SHP77 (cell line): ENCODE measurements around the gene RAB6D.
"Not testable (repeated sequence)": the region's sequence is repeated elsewhere in the genome, so short reads cannot be mapped to it uniquely, and the experiment has no call there.

Source experiments
- DNase-seq, 2 experiments: peaks; one replicate each; lab custom pipeline; 2025; lab: John Stamatoyannopoulos, UW

Gene RAB6D

GRCh38 chr2:131363703-131364186, at the start of gene RAB6D:
Gene RAB6D (minus strand): TSS chr2:131364168. CDS start chr2:131363720, 448 bp downstream.
- DNase-seq, result not testable (repeated sequence)

DNA sequence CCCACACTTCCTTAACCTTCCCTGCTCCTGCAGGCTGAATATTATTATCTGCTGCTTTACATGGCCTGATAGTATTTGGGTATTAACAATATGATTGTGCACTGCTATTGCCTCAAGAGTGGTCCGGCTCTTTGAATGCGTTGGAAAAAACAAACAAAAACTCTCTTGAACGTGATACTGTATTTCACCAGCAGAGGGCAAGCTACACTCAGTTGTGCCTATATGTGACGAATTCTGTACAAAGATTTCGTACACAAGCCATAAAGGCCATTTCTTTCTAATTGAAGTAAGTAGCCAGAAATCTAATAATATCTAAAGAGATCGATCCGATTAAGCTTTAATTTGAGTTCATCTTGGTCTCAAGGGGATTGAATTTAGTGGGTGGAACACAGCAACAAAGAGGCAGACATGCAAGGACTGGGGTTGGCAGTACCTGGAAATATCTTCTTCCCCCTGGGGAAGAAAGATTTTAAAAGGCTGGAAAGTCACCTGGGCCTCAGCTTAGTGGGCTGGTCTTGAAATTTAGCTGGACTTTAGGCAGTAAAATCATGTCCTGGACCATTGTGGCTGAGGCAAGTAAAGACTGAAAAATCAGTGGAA, 49.3 kb upstream of the RAB6D start:
- DNase-seq, result peak; percentile 3 to 28

GRCh38 chr2:131410173-131410572, 46.2 kb upstream of the RAB6D start:
- no peak for DNase-seq

DNA sequence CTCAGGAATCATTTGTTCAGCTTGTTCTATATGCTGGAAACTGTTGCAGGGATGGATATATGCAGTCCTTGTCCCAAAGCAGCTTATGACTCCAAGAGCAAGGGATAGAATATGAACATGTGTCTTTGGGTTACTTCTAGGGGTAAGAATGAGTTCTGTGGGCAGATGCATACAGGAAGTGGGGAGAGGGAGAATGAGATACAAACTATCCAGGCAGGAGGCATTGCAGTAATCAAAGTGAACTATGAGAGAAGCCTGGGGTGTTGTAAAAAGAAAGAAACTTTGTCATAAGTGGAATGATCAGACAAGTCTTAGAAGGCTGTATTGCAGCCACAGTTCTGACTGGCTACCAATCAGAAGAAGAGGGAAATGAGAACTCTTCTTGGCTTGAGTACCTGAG, 44.8 kb upstream of the RAB6D start:
- DNase-seq, result no peak

DNA sequence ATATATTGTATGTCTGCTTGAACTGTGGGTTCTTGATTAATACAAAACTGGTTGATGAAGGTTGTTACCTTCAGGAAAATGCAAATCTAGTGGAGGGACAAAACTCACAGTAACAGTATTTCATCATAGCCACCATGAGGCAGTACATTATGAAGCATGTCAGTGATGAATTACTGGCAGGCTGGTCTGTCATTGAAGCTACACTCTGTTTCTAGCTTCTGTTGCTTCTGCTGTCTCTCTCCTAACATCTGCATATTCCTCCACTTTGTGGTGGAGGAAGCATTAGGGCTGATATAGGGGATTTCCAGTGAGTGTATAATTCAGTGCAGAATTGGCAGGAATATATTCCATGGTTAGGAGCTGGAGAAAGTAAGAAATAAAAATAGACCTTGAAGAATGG, 44.2 kb upstream of the RAB6D start:
- DNase-seq, result no peak

GRCh38 chr2:131404753-131405152, 40.8 kb upstream of the RAB6D start:
- no peak for DNase-seq

- DNase-seq, result no peak
Observed at GRCh38 chr2:131402320-131403039, 38.5 kb upstream of the RAB6D start.

GRCh38 chr2:131400849-131401248, 36.9 kb upstream of the RAB6D start:
- DNase-seq, result no peak

- not testable (repeated sequence) for DNase-seq
Observed at GRCh38 chr2:131400441-131400840, 36.5 kb upstream of the RAB6D start.

DNA sequence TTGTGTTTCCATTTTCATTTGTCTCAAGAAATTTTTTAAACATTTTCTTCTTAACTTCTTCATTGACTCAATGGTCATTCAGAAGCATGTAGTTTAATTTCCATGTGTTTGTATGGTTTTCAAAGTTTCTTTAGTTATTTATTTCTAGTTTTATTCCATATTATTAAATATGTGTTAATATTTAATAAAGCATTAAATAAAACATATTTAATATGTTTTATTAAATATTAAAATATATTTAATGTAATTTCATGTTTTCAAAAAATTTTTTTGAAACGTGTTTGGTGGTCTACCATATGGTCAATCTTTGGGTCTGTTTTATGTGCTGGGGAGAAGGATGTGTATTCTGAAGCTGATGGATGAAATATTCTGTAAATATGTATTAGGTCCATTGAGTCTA, 32.2 kb upstream of the RAB6D start:
- not testable (repeated sequence) for DNase-seq

GRCh38 chr2:131395024-131395645, 31.2 kb upstream of the RAB6D start:
- not testable (repeated sequence) for DNase-seq

DNA sequence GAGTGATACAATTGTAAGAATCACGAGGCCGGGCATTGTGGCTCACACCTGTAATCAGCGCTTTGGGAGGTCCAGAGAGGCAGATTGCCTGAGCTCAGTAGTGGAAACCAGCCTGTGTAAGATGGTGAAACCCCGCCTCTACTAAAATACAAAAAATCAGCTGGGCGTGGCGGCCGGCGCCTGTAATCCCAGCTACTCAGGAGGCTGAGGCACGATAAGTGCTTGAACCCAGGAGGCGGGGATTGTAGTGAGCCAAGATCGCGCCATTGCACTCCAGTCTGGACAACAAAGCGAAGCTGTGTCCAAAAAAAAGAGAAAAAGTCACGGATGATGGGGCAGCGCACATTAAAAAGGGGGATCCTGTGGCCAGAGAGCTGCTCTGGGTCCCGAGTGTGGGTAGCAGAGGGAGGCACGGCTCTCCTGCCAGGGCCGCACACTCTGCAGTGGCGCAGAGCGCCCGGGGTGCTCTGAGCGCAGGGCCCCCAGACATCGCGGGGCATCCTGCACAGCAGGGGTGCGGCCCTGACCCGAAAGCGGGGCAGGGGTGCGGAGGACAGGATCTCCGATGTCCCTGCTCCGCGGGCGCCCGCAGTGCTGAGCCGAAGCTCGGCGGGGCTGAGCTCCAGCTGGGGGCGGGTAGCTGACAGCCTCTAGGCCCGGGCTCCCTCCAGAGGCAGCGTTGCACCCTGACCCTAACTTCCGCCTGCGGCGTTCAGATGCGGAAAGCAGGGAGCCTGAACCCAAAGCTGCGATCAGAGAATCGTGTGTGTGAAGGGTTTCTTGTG, 30.4 kb upstream of the RAB6D start:
- DNase-seq, result no peak

GRCh38 chr2:131391953-131392352, 28.0 kb upstream of the RAB6D start:
- not testable (repeated sequence) for DNase-seq

DNA sequence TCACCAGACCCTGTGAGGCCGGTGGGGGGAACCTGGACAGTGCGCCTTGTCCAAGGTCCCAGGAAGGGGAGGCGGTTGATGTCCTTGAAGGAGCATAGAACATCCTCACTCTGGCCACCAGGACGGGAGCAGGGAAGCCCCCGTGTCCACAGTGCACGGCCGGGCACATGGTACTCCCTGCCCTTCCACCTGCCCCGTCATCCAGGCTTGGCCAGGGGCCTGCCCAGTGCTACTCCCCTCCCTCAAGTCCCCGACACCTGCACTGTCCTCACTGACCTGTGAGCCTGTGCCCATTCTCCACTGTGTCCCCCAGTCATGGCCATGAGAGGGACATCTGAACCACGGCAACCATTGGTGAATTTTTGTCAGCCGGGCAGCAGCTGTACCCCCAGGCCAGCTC, 27.5 kb upstream of the RAB6D start:
- not testable (repeated sequence) for DNase-seq

- not testable (repeated sequence) for DNase-seq
Observed at GRCh38 chr2:131390495-131391130, 26.6 kb upstream of the RAB6D start.

GRCh38 chr2:131389657-131390056, 25.7 kb upstream of the RAB6D start:
- DNase-seq, result no peak

DNA sequence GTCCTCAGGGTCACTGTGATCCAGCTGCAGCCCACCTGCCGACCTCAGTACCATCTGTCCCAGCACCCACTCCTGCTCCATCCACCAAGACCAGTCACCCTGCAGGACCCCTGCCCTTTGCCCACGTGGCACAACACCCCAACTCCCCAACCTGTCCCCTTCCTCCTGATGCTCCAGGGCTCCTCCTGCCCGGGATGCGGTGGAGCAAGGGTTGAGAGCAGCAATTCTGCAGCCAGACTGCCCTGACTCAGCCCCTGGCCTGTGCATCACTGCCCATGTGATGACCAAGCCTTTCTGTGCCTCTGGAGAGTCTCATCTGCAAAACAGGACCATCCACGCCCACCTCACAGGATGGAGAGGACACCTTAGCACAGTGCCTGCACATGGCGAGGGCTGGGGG, 24.9 kb upstream of the RAB6D start:
- DNase-seq, result not testable (repeated sequence)

GRCh38 chr2:131373111-131373510, 9.1 kb upstream of the RAB6D start:
- not testable (repeated sequence) for DNase-seq

- no peak for DNase-seq
Observed at GRCh38 chr2:131369954-131370353, 6.0 kb upstream of the RAB6D start.

DNA sequence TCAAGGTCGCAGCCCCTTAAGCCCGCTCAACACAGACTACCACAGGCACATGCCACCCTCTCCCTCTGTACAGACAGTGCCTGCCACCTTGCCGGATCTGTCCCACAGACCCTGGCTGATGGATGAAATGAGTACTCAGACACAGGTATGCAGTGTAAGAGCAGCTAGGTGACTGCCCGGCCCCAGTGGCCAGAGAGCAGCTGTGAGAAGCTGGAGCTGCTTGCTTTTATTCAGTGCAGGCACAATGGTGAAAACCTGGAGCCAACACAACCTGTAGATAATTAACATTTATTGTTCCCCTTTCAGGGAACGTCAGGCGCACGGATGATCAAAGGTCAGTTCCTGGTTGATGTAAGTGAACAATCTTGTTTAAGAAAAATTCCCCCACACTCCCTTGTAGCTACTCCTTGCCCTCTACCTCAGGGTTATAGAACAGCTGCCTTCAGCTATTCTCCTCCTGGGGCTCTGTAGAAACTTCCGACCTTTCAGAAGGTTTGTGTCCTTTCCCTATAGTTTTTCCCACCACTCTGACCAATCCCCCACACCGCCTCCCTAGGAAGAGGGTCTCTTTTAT, 4.6 kb upstream of the RAB6D start:
- DNase-seq, result not testable (repeated sequence)

DNA sequence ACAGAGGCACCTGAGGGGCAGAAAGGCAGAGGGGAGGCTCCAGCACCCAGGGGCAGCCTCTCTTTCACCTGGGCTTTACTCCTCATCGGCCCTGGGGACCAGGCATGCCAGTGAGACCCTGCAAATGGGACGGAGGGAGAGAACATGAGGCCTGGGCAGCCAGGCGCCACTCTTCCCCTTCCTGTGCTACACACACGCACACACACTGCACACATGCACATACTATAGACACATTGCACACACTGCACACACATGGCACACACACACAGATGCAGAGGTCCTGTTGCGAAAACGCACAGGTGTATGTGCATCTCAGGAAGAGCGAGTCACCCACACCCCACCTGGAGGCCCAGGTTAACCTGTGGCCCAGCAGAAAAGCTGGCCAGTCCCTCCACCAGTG, 3.4 kb upstream of the RAB6D start:
- DNase-seq, result no peak
